GM12872 (cell line): ENCODE measurements around the gene MAP3K7.

ENCODE experiments used
- TF ChIP-seq, protein P1 (sequence below): IDR thresholded peaks from 3 replicates; pipeline ENCODE4 v1.5.1; 2011; ENCODE audit warnings: low read depth, mild to moderate bottlenecking, low read length, moderate library complexity; ENCODE audit not compliant: insufficient read depth

The MAP3K7 gene

DNA sequence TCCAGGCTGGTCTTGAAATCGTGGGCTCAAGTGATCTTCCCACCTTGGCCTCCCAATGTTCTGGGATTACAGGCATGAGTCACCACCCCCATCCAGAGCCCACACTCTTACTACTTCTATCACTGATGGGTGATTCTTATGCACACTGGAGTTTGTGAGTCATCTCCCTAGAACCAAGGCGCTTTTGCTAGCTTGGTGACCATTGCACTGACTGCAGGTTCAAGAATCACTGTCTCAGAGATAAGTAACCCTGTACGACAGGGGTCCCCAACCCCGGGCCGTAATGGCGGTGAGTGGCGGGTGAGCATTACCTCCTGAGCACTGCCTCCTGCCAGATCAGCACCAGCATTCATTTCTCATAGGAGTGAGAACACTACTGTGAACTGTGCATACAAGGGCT lies 118.8 kb downstream of the MAP3K7 start:
- TF ChIP-seq, protein P1, sequence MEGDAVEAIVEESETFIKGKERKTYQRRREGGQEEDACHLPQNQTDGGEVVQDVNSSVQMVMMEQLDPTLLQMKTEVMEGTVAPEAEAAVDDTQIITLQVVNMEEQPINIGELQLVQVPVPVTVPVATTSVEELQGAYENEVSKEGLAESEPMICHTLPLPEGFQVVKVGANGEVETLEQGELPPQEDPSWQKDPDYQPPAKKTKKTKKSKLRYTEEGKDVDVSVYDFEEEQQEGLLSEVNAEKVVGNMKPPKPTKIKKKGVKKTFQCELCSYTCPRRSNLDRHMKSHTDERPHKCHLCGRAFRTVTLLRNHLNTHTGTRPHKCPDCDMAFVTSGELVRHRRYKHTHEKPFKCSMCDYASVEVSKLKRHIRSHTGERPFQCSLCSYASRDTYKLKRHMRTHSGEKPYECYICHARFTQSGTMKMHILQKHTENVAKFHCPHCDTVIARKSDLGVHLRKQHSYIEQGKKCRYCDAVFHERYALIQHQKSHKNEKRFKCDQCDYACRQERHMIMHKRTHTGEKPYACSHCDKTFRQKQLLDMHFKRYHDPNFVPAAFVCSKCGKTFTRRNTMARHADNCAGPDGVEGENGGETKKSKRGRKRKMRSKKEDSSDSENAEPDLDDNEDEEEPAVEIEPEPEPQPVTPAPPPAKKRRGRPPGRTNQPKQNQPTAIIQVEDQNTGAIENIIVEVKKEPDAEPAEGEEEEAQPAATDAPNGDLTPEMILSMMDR = no peak

DNA sequence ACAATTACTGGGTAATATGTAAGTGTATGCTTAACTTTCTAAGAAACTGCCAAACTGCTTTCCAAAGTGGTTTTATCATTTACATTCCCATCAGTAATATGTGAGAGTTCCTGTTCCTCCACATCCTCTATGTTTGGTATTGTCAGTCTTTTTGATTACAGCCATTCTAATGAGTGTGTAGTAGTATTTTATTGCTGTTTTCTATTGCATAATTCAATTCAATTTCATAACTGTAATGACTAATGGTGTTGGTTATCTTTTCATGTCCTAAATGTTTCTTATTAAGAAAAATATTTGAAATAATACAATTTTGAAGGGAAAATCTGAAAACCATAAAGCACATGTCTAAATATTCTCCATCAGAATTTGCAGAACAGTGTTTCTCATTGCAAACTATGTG lies 119.3 kb downstream of the MAP3K7 start:
- TF ChIP-seq, protein P1 = no peak

DNA sequence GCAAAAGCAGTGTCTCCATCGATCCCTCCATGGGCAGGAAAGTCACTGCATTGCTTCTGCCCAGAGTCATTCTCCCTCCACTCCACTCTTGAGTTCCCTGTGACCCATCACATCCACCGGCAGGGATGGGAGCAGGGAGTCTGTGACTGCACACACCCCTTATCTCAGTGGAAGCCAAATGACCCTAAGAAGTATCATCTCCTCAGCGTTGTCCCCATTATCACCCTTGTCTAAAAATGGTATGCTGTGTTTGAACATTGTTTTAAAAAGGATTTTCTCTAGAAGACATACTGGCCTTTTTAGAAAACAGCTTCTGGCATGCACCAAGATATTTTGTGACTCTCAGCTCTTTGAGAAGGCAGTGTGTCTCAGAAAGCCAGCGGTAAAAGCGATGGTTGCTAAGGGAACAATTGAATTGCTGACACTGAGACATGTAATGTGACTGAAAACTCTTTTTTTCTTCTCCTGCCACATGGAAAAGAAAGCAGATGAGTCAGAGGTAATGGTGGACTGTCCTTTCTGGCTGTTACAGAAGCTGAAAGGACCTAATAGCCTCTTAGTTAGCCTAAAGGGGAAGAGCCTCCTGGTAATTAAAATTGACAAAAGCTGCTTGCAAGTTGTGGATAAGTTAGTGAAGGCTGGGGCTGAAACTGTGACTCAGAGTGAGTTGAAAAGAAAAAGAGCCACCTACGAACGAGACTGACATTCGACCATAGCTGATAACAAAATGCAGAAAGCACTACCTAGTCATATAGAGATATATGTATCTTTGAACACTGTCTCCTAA lies 120.5 kb downstream of the MAP3K7 start:
- TF ChIP-seq, protein P1 = no peak

DNA sequence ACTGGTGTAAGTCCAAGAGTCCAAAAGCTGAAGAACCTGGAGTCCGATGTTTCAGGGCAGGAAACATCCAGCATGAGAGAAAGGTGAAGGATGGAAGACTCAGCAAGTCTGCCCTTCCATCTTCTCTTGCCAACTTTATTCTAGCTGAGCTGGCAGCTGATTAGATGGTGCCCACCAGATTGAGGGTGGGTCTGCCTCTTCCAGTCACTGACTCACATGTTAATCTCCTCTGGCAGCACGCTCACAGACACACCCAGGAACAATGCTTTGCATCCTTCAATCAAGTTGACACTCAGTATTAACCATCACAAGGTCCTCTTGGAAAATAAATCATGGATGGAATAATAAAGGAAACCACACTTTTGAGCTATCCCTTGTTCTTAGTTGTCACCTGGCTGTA lies 121.2 kb downstream of the MAP3K7 start:
- TF ChIP-seq, protein P1 = no peak

DNA sequence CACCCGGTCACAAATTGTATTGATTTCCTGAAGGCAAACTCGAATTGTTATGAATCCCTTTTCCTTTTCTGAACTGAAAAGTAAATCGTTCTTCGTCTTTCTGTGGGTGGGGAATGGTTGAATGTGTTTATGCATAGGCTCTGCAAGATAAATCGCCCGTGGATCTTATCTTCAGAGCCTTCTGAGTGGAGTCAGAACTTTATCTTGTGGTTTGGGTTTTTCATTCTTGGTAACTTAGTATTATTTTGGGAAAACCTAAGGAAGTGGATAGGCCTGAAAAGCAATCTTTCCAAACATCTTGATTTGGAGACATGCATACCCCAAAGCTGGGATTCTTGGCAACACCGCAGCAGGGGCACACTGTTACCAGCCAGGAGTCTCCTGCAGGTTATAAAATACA lies 122.4 kb downstream of the MAP3K7 start:
- TF ChIP-seq, protein P1 = no peak

DNA sequence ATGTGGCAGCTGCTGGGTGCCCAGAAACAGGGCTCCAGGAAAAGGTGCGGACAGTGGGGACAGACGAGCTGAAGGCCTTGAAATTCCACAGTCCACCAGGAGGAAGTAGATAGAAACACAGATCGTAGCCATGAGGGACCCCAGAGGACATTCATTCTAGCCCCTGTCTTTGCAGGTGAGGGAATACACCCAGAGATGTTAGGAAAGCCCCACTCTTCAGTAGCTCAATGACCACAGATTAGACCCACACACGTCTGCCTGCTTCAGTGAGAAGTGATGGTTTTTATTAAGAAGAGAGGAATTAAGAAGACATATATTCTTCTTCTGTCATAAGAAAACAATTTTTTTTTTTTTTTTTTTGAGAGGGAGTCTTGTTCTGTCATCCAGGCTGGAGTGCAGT lies 123.0 kb downstream of the MAP3K7 start:
- TF ChIP-seq, protein P1 = no peak
